GM04504 (cell line): ENCODE results near the gene HOXC10.

Experiments used
- DNase-seq: peaks from one replicate; pipeline ENCODE4 v3.0.0-alpha.2; 2012; ENCODE audit warnings: low read depth

HOXC10 gene

DNA sequence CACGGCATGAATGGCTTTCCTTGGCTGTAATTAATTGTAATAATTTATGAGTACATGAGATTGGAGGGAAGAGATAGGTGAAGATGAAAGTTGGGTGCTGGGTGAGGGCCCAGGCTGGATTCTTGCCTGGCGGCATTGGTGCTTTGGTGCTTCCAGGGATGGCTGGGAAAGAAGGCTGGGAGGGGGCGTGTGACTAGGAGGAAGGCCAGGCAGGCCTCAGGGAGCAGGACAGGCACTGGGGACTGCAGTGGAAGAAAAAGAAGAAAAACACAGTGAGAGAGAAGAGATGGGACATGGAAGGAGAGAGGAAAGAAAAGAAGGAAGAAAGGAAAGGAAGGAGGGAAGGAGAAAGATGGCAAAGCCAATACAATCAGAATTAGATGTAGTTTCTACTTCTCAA, 18.7 kb downstream of the HOXC10 start:
- no peak for DNase-seq

DNA sequence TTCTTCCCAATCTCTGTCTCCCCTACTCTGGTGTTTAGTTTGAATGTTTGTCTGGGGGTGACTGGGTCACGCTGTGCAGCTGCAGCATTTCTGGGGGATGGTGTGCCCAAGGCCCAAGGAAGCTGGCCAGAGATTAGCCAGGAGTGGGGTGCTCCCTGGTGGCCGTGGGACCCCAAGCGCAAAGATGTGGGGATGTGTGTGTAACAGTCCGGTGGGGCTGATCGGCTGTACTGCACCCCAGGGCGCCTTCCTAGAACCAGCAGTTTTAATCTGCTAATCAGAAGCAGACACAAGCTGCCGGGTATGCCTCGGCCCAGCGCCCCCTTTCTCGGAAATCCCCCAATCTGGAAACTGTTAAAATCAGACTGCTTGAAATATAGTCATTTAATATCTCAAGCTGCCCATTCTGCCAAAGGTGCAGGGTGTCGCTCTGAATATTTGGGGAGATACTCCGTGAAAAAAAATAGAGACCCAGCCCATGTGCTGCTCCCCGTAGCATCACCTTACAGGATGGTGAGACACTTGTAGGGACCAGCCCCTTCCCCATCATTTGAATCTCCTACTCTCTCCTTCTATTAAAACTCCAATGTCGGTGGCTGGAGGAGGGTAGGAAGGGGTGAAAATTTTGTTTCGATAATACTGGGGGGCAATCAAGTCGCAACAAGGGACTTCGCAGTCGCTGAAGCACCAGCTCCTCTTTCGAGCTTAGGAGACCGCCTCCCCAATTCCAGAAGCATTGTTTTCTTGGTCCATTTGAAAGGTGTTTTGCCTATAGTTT, 19.3 kb downstream of the HOXC10 start:
- no peak for DNase-seq

DNA sequence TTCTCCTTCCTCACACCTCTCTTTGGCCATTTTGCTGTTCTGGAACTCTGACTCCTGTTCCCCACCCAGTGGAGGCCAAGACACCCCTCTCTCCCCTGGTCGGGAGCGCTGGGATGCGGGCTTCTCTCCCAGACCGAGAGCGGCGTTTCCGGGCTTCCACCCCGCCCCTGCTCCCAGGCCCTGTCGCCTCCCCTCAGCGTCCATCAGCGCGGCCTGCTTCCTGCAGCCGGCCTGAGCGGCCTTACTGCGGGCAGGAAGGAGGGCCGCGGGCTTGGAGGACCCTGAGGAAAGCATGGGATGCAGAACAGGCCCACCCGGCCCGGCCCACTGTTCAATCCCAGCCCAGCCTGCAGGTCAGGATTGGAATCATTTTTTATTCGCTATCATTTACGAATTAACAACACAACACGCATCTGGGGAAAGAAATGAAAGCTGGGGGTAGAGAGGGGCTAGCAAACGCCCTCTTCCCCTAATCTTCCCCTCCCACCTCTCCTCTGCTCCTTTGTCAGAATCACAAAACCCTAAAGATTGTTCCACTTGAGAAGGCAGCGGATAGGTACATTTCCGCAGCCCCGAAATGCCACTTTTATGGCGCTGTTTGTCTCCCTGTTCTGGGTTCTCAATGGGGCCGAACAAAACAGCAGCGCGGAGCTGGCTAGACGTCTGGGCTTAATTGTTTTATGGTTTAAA, 20.0 kb downstream of the HOXC10 start:
- DNase-seq = no peak

DNA sequence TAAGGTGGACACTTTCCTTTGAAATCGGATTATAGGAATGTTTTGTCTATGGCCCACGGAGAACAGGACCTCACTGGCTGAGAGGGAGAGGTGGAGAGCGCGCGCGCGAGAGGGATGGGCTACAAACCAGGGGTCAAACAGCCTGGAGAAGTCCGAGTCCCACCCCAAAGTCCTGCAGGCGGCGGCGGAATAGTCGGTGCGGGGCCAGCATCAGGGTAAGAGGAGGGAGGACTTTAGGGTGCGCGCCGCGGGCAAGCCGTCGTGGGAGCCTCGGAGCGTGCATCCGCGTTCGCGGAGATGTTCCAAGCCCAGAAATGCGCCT, 20.5 kb downstream of the HOXC10 start:
- no peak for DNase-seq

DNA sequence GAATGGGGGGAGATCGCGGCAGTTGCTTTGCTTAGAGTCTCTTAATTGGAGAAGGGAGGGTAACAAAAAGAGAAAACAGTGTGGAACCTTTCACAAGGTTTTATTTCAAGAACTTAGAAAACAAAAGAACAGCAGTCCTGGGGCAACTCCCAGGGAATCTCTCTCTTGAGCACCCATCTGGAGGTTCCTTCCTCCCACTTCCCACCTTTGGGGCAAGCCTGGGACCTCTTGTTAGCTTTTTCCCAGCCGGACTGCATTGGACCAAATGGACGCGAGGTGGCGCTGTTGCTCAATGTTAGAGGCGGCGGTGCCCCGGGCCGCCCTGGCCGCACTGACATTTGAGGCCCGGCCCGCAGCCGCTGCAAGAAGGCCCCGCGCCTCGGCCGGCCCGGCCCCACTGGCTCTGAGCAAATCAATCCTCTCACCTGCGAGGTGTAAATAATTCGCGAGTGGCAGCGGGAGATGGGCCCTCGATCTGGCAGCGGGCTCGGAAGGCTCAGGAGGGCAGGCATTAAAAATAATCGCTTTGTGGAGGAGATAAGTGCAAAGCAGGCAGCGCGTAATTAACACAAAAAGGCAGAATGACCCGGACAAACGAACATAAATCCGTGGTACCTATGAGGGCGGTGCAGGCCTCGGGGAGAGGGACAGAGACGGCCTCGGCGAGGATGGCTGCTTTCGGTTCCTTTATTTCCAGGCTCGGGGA, 21.1 kb downstream of the HOXC10 start:
- peak; percentile 89 for DNase-seq

DNA sequence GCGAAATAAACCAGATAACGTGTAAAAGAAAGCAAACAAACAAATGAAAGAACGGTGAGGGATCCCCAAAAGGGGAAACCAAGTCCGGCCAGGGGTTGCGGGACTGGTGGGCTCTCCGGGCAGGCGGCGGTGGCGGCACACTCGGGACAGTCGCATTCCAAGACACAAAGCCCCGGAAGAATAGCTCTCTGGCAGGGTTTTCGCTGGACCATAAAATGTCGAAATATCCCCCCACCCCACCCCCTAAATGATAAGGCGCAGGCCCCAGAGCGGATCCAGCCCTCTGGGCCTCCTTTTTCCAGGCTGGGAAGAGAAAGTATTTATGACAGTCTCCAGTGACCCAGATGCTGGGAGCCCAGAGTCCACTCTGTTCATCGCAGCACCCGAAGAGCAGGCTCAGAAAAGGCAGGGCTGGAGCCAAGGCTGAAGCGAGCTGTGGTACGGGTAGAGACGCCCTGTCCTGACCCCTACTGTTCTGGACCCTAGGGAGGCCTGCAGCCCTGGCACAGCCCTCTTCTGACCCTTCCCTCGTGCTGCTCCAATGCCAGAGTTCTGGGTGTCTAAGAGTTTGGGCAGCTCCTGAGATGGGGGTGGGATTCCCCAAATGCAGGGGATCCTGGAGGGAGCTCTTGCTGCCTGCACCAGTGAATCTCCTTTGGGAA, 21.7 kb downstream of the HOXC10 start:
- DNase-seq = no peak

DNA sequence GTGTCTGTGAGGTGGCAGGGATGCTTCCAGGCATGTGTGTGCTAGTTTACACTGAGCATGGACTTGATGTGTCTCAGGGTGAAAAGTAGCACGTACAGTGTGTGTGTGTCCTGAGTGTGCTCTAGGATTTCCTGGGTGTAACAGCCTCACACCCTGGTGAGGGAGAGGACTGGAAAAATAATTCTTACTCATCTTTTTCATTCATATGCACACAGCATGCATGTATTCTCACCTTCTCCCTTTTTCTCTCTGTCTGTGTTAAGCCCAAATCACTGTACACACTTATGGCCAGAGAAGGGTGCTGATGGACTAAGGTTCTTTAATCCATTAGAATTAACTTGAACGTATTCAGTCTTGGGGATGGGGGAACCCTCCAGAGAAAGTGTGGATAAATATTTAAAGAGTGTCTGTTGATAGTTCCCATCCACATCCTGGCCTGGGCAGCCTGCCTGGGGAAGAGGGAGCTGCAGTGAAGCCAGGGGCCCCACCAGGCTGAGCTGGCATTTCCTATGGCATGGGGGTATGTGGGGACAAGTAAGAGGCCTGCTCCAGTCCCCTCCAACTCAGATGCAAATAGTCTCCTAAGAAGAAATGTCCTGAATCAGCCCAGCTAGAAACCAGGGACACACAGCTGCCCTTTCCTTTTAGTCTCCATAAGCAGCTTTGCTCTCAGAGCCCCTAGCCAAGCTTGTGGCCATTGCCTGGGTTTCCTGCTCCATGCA, 22.8 kb downstream of the HOXC10 start:
- no peak for DNase-seq

DNA sequence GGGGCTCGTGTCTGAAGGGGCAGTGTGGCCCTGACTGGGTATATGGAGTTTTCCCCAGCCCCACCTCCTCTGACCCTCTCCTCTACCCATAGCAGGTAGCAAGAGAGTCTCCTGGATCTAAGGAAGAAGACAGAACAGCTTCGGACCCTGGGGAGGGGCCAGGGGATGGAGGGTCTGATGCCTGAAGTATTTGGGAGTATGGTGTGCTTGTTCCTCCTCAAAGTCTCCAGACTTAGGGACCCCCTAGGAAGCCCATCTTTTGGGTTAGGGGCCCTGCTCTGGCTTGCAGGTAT, 23.3 kb downstream of the HOXC10 start:
- DNase-seq = no peak

DNA sequence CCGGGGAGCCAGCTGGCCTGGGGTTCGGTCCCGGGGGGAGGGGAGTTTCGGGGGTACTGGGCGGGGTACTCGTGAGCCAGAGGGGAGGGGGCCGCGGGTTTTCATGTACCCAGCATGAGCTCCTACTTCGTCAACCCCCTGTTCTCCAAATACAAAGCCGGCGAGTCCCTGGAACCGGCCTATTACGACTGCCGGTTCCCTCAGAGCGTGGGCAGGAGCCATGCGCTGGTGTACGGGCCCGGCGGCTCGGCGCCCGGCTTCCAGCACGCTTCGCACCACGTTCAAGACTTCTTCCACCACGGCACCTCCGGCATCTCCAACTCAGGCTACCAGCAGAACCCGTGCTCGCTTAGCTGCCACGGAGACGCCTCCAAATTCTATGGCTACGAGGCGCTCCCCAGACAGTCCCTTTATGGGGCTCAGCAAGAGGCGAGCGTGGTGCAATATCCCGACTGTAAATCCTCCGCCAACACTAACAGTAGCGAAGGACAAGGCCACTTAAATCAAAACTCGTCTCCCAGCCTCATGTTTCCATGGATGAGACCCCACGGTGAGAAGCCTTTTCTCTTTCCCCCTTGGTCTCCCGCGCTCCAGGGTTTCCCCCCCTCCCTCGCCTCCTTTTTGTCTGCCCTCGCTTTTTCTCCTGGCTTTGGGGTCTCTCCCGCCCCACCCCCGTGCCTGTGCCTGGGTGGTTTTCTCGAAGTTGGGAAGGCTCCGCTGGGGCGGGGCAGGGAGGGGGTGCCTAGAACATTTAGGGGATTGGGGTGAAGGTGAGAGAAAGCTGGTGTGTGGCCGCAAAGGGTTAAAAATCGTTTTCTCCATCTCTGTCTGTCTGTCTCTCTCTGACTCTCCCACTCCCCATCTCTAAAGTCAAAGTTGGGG, 24.5 kb downstream of the HOXC10 start:
- no peak for DNase-seq

DNA sequence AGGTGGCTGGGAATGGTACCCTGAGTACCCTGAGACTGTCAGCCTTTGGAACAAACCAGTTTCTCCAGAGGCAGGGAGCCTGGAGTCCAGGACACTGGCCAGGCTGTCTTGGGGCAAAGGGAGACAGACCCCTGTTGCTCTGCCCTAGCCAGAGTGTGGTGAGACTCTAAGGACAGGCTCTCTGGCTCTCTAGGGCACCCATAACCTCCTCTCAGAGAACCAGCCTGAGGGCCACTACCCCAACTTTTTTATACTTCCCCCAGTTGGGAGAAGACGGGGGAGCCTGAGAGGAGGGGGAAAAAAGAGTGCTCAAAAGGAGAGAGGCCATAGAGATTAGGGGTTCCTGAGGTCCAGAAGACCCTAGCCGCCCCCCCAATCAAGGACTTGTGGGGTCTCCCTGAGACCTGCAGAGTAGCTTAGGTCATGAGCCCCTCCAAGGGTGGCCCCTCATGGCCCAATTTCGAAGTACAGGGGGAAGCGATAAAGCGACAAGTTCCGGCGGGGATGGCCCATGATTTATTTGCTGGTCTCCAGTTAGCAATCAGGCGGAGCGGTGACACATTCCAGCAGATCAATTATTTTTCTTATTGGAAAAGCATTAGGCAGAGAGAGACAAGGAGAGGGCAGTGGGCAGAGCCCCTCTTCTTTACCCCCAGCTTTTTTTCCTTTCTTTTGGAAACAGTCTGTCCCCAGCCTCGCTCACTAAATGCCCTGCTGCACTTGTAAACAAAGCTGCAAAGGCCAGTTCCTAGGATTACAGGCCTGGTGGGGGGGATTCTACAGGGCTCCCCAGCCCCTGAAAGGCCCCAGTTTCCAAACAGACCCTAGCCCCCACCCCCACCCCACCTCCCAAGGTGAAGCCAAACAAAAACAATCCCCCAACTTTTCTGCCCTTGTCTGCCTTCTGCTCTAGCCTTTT, 25.4 kb downstream of the HOXC10 start:
- DNase-seq = no peak

DNA sequence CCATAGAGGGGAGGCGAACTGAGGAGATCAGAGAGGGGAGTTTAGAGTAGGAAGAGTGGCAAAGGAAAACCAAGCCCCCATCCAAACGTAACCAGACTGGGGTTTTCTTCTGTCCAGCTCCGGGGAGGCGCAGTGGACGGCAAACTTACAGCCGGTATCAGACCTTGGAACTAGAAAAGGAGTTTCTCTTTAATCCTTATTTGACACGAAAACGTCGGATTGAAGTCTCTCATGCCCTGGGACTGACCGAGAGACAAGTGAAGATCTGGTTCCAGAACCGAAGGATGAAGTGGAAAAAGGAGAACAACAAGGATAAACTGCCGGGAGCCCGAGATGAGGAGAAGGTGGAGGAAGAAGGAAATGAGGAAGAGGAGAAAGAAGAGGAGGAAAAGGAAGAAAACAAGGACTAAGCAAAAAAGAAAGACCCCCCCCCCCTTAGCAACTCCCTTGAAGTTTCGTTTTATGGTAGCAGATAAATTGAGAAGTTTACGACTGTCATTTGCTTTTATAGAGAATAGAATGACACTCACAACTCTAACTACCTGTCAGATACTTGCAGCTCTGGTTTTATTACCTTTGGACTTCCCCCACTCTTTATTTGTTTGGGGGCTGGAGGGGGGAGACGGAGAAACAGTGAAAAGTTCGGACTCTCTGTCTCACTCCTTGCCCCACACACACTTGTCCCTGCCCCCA, 26.2 kb downstream of the HOXC10 start:
- no peak for DNase-seq

DNA sequence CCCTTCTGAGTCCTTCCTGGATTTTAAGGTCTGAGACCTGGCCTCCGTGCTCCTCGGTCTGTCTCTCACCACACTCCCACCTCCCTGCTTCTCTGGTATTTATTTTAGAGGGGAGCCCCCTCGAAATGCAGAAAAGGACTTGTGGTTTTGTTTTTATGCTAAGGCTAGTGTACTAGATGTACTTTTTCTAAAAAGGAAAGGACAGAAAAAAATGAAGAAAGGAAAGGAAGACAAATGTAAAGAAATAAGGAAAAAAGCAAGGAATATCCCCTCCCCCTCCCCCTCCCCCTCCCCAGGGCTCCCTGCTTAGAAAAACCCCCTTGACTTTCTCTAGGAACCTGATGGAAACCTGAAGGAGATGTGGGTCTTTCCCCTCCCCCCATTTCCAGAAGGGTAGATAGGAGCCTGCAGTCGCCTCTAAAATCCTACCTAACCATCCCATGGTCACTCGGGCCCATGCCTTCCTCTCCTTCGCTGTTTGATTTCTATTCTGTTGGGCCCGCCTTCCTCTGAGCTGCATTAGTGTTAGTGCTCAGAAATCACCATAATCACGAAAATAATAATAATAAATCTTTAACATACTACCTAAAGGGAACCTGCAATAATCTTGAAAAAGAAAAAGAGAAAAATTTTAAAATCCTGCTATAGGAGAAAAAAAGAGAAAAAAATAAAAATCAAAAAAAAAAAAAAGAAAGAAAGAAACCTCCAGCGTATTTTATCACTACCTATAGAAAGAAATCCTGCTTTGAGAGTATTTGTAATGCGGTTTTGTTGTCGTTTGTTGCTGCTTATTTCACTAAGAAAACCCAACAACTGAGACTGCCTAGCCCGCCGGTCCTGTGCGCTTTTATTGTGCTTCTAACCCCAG, 27.0 kb downstream of the HOXC10 start:
- DNase-seq = no peak

DNA sequence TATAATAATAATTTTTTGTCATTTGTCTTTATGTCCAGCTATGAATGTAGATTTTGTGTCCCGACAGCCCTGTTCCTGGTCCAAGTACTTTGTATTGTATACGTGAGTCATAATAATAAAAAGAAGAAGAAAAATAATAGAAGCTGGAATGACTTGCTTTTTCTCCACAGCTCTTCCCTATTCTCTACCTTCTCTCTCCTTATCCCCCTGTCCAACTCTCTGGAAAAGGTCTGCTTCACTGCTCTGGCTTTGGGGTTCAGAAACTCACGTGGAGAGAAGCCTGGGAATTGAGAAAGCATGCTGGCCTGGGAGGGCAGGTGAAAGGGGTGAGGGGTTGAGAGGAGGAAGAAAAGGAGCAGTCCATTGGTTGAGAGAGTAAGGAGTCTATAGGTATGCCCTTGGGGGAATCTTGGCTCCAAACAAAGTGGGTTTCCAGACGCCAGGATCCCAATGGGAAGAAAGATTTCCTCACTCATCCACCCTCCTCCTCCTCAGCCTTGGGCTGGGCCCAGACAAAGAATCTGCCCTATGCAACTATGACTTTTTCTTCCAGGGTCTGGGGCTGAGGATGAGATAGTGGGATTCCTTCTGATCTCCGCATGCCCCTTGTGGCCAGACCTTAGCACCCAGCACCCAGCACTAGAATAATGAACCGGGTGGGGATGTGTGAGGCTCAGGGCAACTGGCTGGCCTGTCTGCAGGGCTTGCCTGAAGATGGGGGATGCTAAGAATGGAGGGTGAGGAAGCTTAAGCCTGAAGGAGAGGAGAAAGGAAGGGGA, 27.9 kb downstream of the HOXC10 start:
- no peak for DNase-seq

DNA sequence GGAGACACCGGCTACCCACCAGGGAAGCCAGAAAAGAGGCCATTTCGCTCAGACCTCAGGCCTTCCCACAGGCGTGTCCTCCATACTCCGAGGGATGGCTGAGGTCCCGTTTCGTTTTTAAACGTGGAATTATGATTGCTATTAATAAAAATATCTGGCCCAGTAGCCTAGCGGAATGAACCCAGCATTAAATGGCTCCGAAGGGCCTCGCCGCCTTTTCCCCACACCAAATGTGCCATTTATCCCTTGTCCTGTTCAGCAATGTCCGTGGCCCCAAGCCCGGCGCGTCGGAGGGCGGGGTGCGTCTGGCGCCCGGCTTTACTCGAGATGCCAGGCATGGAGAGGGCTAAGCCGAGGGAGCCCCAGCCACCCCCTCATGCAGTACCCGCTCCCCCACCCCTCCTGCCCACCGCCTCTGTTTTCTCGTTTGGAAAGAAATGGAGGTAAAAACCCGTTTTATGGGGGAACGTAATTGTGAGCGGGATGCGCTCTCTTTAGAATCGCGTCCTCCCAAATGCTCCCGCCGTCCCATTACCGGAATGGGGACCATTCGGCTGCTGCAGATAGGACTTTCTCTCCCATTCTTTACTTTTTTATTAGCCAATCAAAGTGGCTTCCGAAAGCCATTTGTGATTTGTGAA, 29.6 kb downstream of the HOXC10 start:
- no peak for DNase-seq

DNA sequence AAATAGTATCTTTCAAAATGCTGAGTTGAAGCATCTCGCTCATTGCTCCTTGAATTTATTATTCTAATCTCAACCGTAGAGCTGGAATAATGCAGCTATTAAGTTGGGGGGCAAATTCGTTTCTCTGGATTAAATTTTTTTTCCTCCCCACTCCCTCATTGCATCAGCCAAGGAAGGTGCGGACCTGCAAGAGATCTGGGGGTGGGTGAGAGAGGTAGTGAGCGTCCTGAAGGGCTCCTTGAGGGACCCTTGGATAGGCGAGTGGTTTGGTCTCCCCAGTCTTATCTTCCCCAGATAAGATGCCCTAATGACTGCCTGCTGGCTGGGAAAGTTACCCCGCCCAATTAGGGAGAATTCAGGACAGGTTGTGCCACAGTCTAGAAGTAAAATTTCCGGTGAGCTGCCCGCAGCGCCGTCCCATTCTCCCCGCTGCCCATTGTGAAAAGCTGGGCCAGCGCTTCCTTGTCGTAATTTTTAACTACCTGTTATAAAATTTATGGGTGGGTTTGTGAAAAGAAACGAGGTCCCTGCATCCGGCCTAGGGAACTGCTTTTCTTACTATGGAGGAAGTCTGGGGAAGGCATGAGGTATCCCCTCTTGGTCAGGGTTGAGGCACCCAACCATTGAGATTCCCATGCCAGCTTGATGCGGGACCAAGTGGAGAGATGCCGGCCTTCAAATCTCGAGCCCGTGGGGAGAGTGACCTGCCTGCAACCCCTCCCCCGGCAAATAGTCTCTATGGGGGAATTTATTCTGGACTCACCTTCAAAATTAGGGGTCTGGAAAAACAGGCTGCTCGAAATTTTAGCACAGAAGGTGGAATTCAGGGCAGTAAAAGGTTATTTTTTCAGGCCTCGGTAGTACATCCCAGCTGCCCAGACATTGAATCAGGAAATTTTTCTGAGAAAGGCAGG, 30.3 kb downstream of the HOXC10 start:
- DNase-seq = no peak

DNA sequence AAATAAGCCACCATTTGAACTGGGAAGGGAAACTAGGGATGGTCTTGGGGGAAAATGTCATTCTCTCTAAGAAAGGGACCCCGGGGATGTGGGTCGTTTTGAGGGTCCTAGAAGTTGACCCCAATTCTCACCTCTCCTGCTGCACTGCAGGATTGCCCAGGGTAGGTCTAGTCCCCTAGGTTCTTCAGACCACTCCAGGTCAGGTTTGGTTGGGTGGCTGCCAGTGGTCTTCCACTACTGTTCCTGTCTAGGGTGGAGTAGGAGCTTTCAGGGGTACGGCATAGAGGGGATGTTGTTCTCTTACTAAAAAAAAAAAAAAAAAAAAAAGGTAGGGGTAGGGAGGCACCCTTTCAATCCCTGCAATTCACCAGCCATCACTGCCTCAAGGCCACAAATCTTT, 31.1 kb downstream of the HOXC10 start:
- no peak for DNase-seq
